IMR-90 (cell line): Measurements from ENCODE around the gene MRPL32. TPM values are rescaled to one million over a fixed set of nuclear protein-coding genes. Genes with fewer than 3 reads are reported as not detected.
A peak's percentile ranks its signal among the peaks of the same experiment; 100 is the strongest.

Experiments used
- ATAC-seq: fragments of 200-7000 bp; cut with Tn5 transposase; 2 replicates; pipeline ENCODE4 v1.9.1; 2020; ENCODE audit warnings: low read depth, mild to moderate bottlenecking, moderate library complexity
- BruUV-seq: library from RNA; stranded (reverse); fragments of 400-500 nt; replicated peaks from 2 replicates; lab custom pipeline; 2021; lab: Mats Ljungman, UMichigan
- CTCF ChIA-PET: fragments of 300-600 bp; formaldehyde crosslinking; extraction: SDS; loops from one replicate; lab custom pipeline; 2021; ENCODE audit warnings: antibody characterized with exemption; lab: Yijun Ruan, JAX
- POLR2A ChIA-PET: fragments of 300-600 bp; sonication (Branson Sonifier 250); formaldehyde crosslinking; loops from one replicate; lab custom pipeline; 2022; ENCODE audit warnings: antibody characterized with exemption; ENCODE audit not compliant: unreplicated experiment; lab: Charles Lee
- DNase-seq: peaks from one replicate; pipeline ENCODE4 v3.0.0; 2013
- H2AFZ ChIP-seq: replicated peaks from 2 replicates; pipeline ENCODE3; 2013; ENCODE audit warnings: low read length, mild to moderate bottlenecking; ENCODE audit not compliant: poor library complexity
- H2AK5ac ChIP-seq: 2 replicates; pipeline ENCODE4 v1.6.1; 2013; ENCODE audit warnings: low read depth, low read length, inconsistent platforms
- H2AK9ac ChIP-seq: replicated peaks from 2 replicates; pipeline ENCODE3; 2013; ENCODE audit warnings: mild to moderate bottlenecking, low read depth, low read length, moderate library complexity; ENCODE audit not compliant: poor library complexity
- H2BK120ac ChIP-seq: 2 replicates; pipeline ENCODE4 v1.6.1; 2013; ENCODE audit warnings: low read depth, low read length, inconsistent platforms
- H2BK15ac ChIP-seq: 3 replicates; pipeline ENCODE4 v1.6.1; 2013; ENCODE audit warnings: low read depth, low read length, inconsistent platforms
- H2BK20ac ChIP-seq: 2 replicates; pipeline ENCODE4 v1.6.1; 2013; ENCODE audit warnings: low read depth, mild to moderate bottlenecking, inconsistent platforms, low read length, moderate library complexity
- H2BK5ac ChIP-seq: 2 replicates; pipeline ENCODE4 v1.6.1; 2013; ENCODE audit warnings: mild to moderate bottlenecking, low read depth, low read length, inconsistent platforms; ENCODE audit not compliant: poor library complexity, severe bottlenecking
- H3K14ac ChIP-seq: replicated peaks from 2 replicates; pipeline ENCODE4 v1.6.1; 2013; ENCODE audit warnings: low read depth, low read length, inconsistent platforms
- H3K18ac ChIP-seq: 2 replicates; pipeline ENCODE4 v1.6.1; 2013; ENCODE audit warnings: low read depth, low read length, control low read depth
- H3K23ac ChIP-seq: 2 replicates; pipeline ENCODE4 v1.6.1; 2013; ENCODE audit warnings: low read depth, low read length, inconsistent platforms
- H3K27ac ChIP-seq: 2 replicates; pipeline ENCODE4 v1.5.1; 2013; ENCODE audit warnings: mild to moderate bottlenecking, control low read depth, low read length; ENCODE audit not compliant: insufficient read depth
- H3K27me3 ChIP-seq: 2 replicates; pipeline ENCODE4 v1.6.1; 2013; ENCODE audit warnings: low read length; ENCODE audit not compliant: control insufficient read depth, insufficient read depth
- H3K36me3 ChIP-seq: 2 replicates; pipeline ENCODE4 v1.6.1; 2013; ENCODE audit warnings: low read length, mixed read lengths; ENCODE audit not compliant: control insufficient read depth, insufficient read depth
- H3K4ac ChIP-seq: 2 replicates; pipeline ENCODE4 v1.6.1; 2013; ENCODE audit warnings: low read depth, low read length, inconsistent platforms
- H3K4me1 ChIP-seq: 2 replicates; pipeline ENCODE4 v1.6.1; 2013; ENCODE audit warnings: low read length, mixed read lengths; ENCODE audit not compliant: control insufficient read depth, insufficient read depth
- H3K4me2 ChIP-seq: 2 replicates; pipeline ENCODE4 v1.6.1; 2013; ENCODE audit warnings: low read depth, mild to moderate bottlenecking, control low read depth, low read length, moderate library complexity
- H3K4me3 ChIP-seq: 2 replicates; pipeline ENCODE4 v1.5.1; 2013; ENCODE audit warnings: low read depth, mild to moderate bottlenecking, control low read depth, low read length, moderate library complexity; ENCODE audit not compliant: insufficient read depth
- H3K56ac ChIP-seq: 2 replicates; pipeline ENCODE4 v1.6.1; 2013; ENCODE audit warnings: low read length, inconsistent platforms; ENCODE audit not compliant: insufficient read depth; ENCODE audit errors: extremely low read depth
- H3K79me1 ChIP-seq, 2 experiments: 2 replicates each; pipeline ENCODE4 v1.6.1; 2013; ENCODE audit warnings: low read length in 2 of 2, inconsistent platforms in 1 of 2, low read depth in 1 of 2
- H3K9ac ChIP-seq: 2 replicates; pipeline ENCODE4 v1.6.1; 2013; ENCODE audit warnings: low read depth, low read length, control low read depth
- H3K9me1 ChIP-seq: 2 replicates; pipeline ENCODE4 v1.6.1; 2013; ENCODE audit warnings: low read length, inconsistent platforms; ENCODE audit not compliant: insufficient read depth
- H3K9me3 ChIP-seq: 2 replicates; pipeline ENCODE4 v1.6.1; 2013; ENCODE audit warnings: low read length; ENCODE audit not compliant: control insufficient read depth, insufficient read depth
- H4K20me1 ChIP-seq: 2 replicates; pipeline ENCODE4 v1.6.1; 2013; ENCODE audit warnings: low read length, inconsistent platforms; ENCODE audit not compliant: insufficient read depth
- H4K5ac ChIP-seq: 2 replicates; pipeline ENCODE4 v1.6.1; 2013; ENCODE audit warnings: mild to moderate bottlenecking, low read depth, low read length, control low read depth
- H4K8ac ChIP-seq, 2 experiments: 2 replicates each; pipeline ENCODE4 v1.6.1; 2013; ENCODE audit warnings: low read depth in 2 of 2, low read length in 2 of 2, control low read depth in 1 of 2, inconsistent platforms in 1 of 2
- H4K91ac ChIP-seq: 2 replicates; pipeline ENCODE4 v1.6.1; 2013; ENCODE audit warnings: low read depth, low read length, inconsistent platforms; ENCODE audit not compliant: insufficient read depth
- WGBS, 2 experiments: methylation state at CpG; one replicate each; pipeline versions ENCODE4 v1.1.5 to v1.1.7; 2013; ENCODE audit warnings: missing lambda C conversion rate in 2 of 2; ENCODE audit not compliant: insufficient read length in 1 of 2; ENCODE audit errors: extremely low coverage in 2 of 2; 5-methylcytosine and 5-hydroxymethylcytosine counted together
- dilution Hi-C: fragments of 300-500 bp; cut with HindIII; formaldehyde crosslinking; loops from one replicate; pipeline ENCODE4 v1.14.3; 2018; ENCODE audit warnings: low sequenced_read_pairs; ENCODE audit not compliant: unreplicated experiment
- in situ Hi-C: fragments of 300-500 bp; cut with MboI; formaldehyde crosslinking; loops from 3 replicates; pipeline ENCODE4 v1.14.3; 2019; ENCODE audit warnings: low sequenced_read_pairs, inconsistent platforms, mixed read lengths
- intact Hi-C: fragments of 100-400 bp; cut with micrococcal nuclease; formaldehyde crosslinking; loops from 2 replicates; pipeline ENCODE4 v1.10.0; 2022
- polyA plus RNA-seq, 3 experiments: library from polyadenylated mRNA; depleted of rRNA; stranded (reverse); fragments of >200 nt; gene quantifications; 2 replicates each; pipeline ENCODE4 v1.2.3, GENCODE V29; 2012; ENCODE audit warnings: low replicate concordance in 1 of 3
- total RNA-seq: library from RNA; depleted of rRNA; stranded (reverse); fragments of >200 nt; gene quantifications from 2 replicates; pipeline ENCODE4 v1.2.3, GENCODE V29; 2012
- TF ChIP-seq, protein P1 (sequence below): conservative IDR thresholded peaks from 2 replicates; pipeline ENCODE4 v1.5.1; 2012; ENCODE audit warnings: mild to moderate bottlenecking, low read depth, low read length, improper control_type of control experiment

Gene MRPL32
- total and polyA plus RNA-seq, 2 of the 4 experiments (the other 2 are of a cell fraction) = 42.3 to 75.3 TPM

DNA sequence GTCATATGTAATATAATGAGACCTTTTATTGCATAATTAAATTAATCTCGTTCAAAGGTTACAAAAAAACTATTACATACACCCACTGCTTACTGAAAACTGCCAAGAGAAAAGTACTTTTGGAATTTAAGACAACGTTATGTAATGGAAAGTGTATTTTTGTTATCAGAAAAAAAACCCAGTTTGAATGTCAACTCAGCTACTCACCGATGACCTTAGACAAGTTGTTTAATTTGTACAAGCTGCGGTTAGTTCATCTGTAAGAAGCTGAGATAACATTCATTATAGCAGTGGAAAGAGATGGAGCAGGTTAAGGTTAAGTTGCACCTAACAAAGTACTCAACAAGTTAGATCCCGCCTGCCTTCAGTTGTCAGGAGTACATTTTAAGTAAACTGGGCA, 1.3 kb upstream of the MRPL32 start:
- Histone ChIP-seq H3K18ac (no peak overlapping the region), H3K56ac (no peak overlapping the region), H4K20me1 (peaks cover 35% of the 10 kb centered on the region), H2AK9ac (no peak overlapping the region), H3K9me1 (peaks cover 4% of the 10 kb centered on the region; the same call in 1 of the 2 replicates), H4K5ac (no peak overlapping the region), H2AK5ac (no peak overlapping the region), H2BK15ac (no peak overlapping the region), H4K8ac (no peak overlapping the region), H3K4me2 (peak overlapping the region; percentile 99), H3K14ac (no peak overlapping the region), H3K9ac (peak overlapping the region; percentile 94; the same call in 1 of the 2 replicates), H3K36me3 (peaks cover 8% of the 10 kb centered on the region), H2BK5ac (no peak overlapping the region), H2BK20ac (no peak overlapping the region), H3K23ac (peak overlapping the region; percentile 11), H3K27ac (no peak overlapping the region), H2AFZ (no peak overlapping the region), H3K4ac (no peak overlapping the region), H3K27me3 (no peaks in the 10 kb centered on the region), H3K79me1 (peaks cover 13 to 64% of the 10 kb centered on the region in 2 experiments), H3K9me3 (no peaks in the 10 kb centered on the region), H3K4me1 (peaks cover 4% of the 10 kb centered on the region), H3K4me3 (peak overlapping the region; percentile 69), H2BK120ac (no peak overlapping the region), H4K91ac (no peak overlapping the region)
- dilution Hi-C loops = loop anchor here (25.0 kb wide), 1 partner anchor 306 kb away; no protein-coding TSS in a partner anchor
- POLR2A ChIA-PET = interaction anchor here (0.6 kb wide), 1 partner anchor 114 kb away, joined by 3 read pairs; no protein-coding TSS in a partner anchor
- in situ Hi-C loops = loop anchor here (25.0 kb wide), 1 partner anchor 906 kb away; no protein-coding TSS in a partner anchor
- no CpG with 5 or more reads among the region's 5 CpGs for WGBS, 2 experiments
- CTCF ChIA-PET = interaction anchor here (2.1 kb wide), 1 partner anchor 10 kb away, joined by 8 read pairs; no protein-coding TSS in a partner anchor
- no TSS peak for BruUV-seq
- TF ChIP-seq, protein P1, sequence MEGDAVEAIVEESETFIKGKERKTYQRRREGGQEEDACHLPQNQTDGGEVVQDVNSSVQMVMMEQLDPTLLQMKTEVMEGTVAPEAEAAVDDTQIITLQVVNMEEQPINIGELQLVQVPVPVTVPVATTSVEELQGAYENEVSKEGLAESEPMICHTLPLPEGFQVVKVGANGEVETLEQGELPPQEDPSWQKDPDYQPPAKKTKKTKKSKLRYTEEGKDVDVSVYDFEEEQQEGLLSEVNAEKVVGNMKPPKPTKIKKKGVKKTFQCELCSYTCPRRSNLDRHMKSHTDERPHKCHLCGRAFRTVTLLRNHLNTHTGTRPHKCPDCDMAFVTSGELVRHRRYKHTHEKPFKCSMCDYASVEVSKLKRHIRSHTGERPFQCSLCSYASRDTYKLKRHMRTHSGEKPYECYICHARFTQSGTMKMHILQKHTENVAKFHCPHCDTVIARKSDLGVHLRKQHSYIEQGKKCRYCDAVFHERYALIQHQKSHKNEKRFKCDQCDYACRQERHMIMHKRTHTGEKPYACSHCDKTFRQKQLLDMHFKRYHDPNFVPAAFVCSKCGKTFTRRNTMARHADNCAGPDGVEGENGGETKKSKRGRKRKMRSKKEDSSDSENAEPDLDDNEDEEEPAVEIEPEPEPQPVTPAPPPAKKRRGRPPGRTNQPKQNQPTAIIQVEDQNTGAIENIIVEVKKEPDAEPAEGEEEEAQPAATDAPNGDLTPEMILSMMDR = no peak
- intact Hi-C loops = loop anchor here (5.0 to 10.0 kb wide), 2 partner anchors 654 to 771 kb away; partner anchors contain the start of gene STK17A
- ATAC-seq = no peak
- peak; percentile 29 for DNase-seq
